ENCODE results near the gene PYY.
"Not testable (repeated sequence)": the region's sequence is repeated elsewhere in the genome, so short reads cannot be mapped to it uniquely, and the experiment has no call there.

Gene PYY

GRCh38 chr17:43970366-43970765, 16.6 kb upstream of the PYY start:
- TF ChIP-seq CTCF (IDR thresholded peaks at IDR 0.05; ENCODE audit: low read depth, low read length, missing control alignments) = no peak

GRCh38 chr17:43967251-43967875, 13.6 kb upstream of the PYY start:
- no peak for TF ChIP-seq CTCF (IDR thresholded peaks at IDR 0.05; ENCODE audit: low read depth, low read length, missing control alignments)
- DNase-seq (ENCODE audit: extremely low read depth, low read depth) = no peak
- H3K4me3 ChIP-seq (replicated peaks; ENCODE audit: low read depth, low read length) = no peak overlapping the region

More at GRCh38 chr17:43970366-43970765, 16.6 kb upstream of the PYY start:
- H3K4me3 ChIP-seq (replicated peaks; ENCODE audit: low read depth, low read length) = no peak overlapping the region
- DNase-seq (ENCODE audit: extremely low read depth, low read depth) = no peak

- H3K4me3 ChIP-seq (replicated peaks; ENCODE audit: low read depth, low read length) = no peak overlapping the region
- DNase-seq (ENCODE audit: extremely low read depth, low read depth) = no peak
- no peak for TF ChIP-seq CTCF (IDR thresholded peaks at IDR 0.05; ENCODE audit: low read depth, low read length, missing control alignments)
Observed at GRCh38 chr17:43966276-43966675, 12.5 kb upstream of the PYY start.

- no peak for DNase-seq (ENCODE audit: extremely low read depth, low read depth)
- H3K4me3 ChIP-seq (replicated peaks; ENCODE audit: low read depth, low read length) = no peak overlapping the region
- no peak for TF ChIP-seq CTCF (IDR thresholded peaks at IDR 0.05; ENCODE audit: low read depth, low read length, missing control alignments)
Observed at GRCh38 chr17:43962479-43962878, 8.7 kb upstream of the PYY start.

- TF ChIP-seq CTCF (IDR thresholded peaks at IDR 0.05; ENCODE audit: low read depth, low read length, missing control alignments) = no peak
- no peak for DNase-seq (ENCODE audit: extremely low read depth, low read depth)
- no peak overlapping the region for H3K4me3 ChIP-seq (replicated peaks; ENCODE audit: low read depth, low read length)
Observed at GRCh38 chr17:43961954-43962353, 8.2 kb upstream of the PYY start.

GRCh38 chr17:43961292-43961691, 7.6 kb upstream of the PYY start:
- not testable (repeated sequence) for DNase-seq (ENCODE audit: extremely low read depth, low read depth); H3K4me3 ChIP-seq (replicated peaks; ENCODE audit: low read depth, low read length)

- TF ChIP-seq CTCF (IDR thresholded peaks at IDR 0.05; ENCODE audit: low read depth, low read length, missing control alignments) = no peak
- H3K4me3 ChIP-seq (replicated peaks; ENCODE audit: low read depth, low read length) = no peak overlapping the region
- no peak for DNase-seq (ENCODE audit: extremely low read depth, low read depth)
Observed at GRCh38 chr17:43958748-43959352, 5.1 kb upstream of the PYY start.
